Activated CD8-positive, alpha-beta memory T cell treated with anti-CD3 and anti-CD28 coated beads for 1 hour (primary cell): Measurements from ENCODE around the gene KAZN.

Experiments used
- DNase-seq, 2 donors: peaks; one replicate each; pipeline ENCODE4 v3.0.0-alpha.2; 2020; ENCODE audit warnings: low read depth in 1 of 2; ENCODE audit errors: extremely low read depth in 1 of 2

KAZN gene

GRCh38 chr1:14945132-14946010 is 346.9 kb downstream of the KAZN start:
- no peak for DNase-seq

GRCh38 chr1:14946011-14946359 is 347.5 kb downstream of the KAZN start:
- DNase-seq = no peak

- DNase-seq = no peak
Observed at GRCh38 chr1:14946684-14947238, 348.3 kb downstream of the KAZN start.

GRCh38 chr1:14947421-14947820 is 348.9 kb downstream of the KAZN start:
- no peak for DNase-seq

- no peak for DNase-seq
Observed at GRCh38 chr1:14948112-14948652, 349.7 kb downstream of the KAZN start.

GRCh38 chr1:14949270-14949835 is 350.9 kb downstream of the KAZN start:
- DNase-seq = no peak

GRCh38 chr1:14949836-14950713 is 351.6 kb downstream of the KAZN start:
- DNase-seq = no peak

GRCh38 chr1:14951766-14952165 is 353.3 kb downstream of the KAZN start:
- DNase-seq = no peak

GRCh38 chr1:14952626-14953314 is 354.3 kb downstream of the KAZN start:
- DNase-seq = no peak

GRCh38 chr1:14954210-14954609 is 355.7 kb downstream of the KAZN start:
- no peak for DNase-seq

GRCh38 chr1:14954930-14955329 is 356.4 kb downstream of the KAZN start:
- no peak for DNase-seq

- no peak for DNase-seq
Observed at GRCh38 chr1:14955402-14955801, 356.9 kb downstream of the KAZN start.

- DNase-seq = no peak
Observed at GRCh38 chr1:14955976-14956375, 357.5 kb downstream of the KAZN start.

GRCh38 chr1:14956579-14957195 is 358.2 kb downstream of the KAZN start:
- no peak for DNase-seq

- no peak for DNase-seq
Observed at GRCh38 chr1:14957375-14958098, 359.1 kb downstream of the KAZN start.

- DNase-seq = no peak
Observed at GRCh38 chr1:14958249-14959058, 360.0 kb downstream of the KAZN start.

- no peak for DNase-seq
Observed at GRCh38 chr1:14959059-14959694, 360.7 kb downstream of the KAZN start.

GRCh38 chr1:14961661-14962267 is 363.3 kb downstream of the KAZN start:
- no peak for DNase-seq
